Lower lobe of right lung (tissue), 2 donors: Measurements from ENCODE around the gene TBL1X. TPM values are rescaled to one million over a fixed set of nuclear protein-coding genes. Genes with fewer than 3 reads are reported as not detected.
A peak's percentile ranks its signal among the peaks of the same experiment; 100 is the strongest.

ENCODE experiments used
- ATAC-seq, 2 donors: fragments of 200-7000 bp; cut with Tn5 transposase; one replicate each; pipeline ENCODE4 v1.9.1; 2020 to 2022; ENCODE audit warnings: mild to moderate bottlenecking in 2 of 2, moderate library complexity in 2 of 2
- DNase-seq: peaks from one replicate; pipeline ENCODE4 v3.0.0-alpha.2; 2020
- H3K27ac ChIP-seq: fragments of 200-600 bp; one replicate; pipeline ENCODE4 v1.8.0; 2022
- H3K27me3 ChIP-seq: fragments of 200-600 bp; one replicate; pipeline ENCODE4 v1.8.0; 2022; ENCODE audit warnings: low read depth
- H3K36me3 ChIP-seq: fragments of 200-600 bp; one replicate; pipeline ENCODE4 v1.8.0; 2022; ENCODE audit warnings: mild to moderate bottlenecking
- H3K4me1 ChIP-seq: fragments of 200-600 bp; one replicate; pipeline ENCODE4 v1.8.0; 2022
- H3K4me3 ChIP-seq: fragments of 200-600 bp; one replicate; pipeline ENCODE4 v1.8.0; 2022; ENCODE audit warnings: mild to moderate bottlenecking
- H3K9me3 ChIP-seq: fragments of 200-600 bp; one replicate; pipeline ENCODE4 v1.8.0; 2022
- intact Hi-C: fragments of 100-400 bp; cut with DNase I; formaldehyde crosslinking; loops from one replicate; pipeline ENCODE4 v1.11.0; 2022
- total RNA-seq: library from RNA; stranded (reverse); fragmentation: NEBNext Ultra II Directional; extraction: Animal tissue kit (Norgen Biotek cat#: 25700); gene quantifications from one replicate; pipeline ENCODE4 v1.2.1, GENCODE V29; 2021
- TF ChIP-seq, protein P1 (sequence below): fragments of 200-600 bp; IDR thresholded peaks from one replicate; pipeline ENCODE4 v1.8.0; 2022; ENCODE audit warnings: antibody characterized with exemption, mild to moderate bottlenecking
- donor health status: DM: no; HTN: yes; CAD: no; lungs with severe emphysema.

Gene TBL1X
- total RNA-seq, 1 donor from 2014 or later: 21.4 TPM

GRCh38 chrX:9606971-9607370, 142.1 kb downstream of the TBL1X start:
- no peaks in the 10 kb centered on the region for H3K9me3 ChIP-seq
- ATAC-seq (no peak), DNase-seq (no peak)
- H3K27ac ChIP-seq: no peak overlapping the region
- H3K4me1 ChIP-seq: no peaks in the 10 kb centered on the region
- intact Hi-C loops: no loop called here
- no peaks in the 10 kb centered on the region for H3K27me3 ChIP-seq
- no peak overlapping the region for H3K4me3 ChIP-seq
- no peaks in the 10 kb centered on the region for H3K36me3 ChIP-seq
- TF ChIP-seq, protein P1, sequence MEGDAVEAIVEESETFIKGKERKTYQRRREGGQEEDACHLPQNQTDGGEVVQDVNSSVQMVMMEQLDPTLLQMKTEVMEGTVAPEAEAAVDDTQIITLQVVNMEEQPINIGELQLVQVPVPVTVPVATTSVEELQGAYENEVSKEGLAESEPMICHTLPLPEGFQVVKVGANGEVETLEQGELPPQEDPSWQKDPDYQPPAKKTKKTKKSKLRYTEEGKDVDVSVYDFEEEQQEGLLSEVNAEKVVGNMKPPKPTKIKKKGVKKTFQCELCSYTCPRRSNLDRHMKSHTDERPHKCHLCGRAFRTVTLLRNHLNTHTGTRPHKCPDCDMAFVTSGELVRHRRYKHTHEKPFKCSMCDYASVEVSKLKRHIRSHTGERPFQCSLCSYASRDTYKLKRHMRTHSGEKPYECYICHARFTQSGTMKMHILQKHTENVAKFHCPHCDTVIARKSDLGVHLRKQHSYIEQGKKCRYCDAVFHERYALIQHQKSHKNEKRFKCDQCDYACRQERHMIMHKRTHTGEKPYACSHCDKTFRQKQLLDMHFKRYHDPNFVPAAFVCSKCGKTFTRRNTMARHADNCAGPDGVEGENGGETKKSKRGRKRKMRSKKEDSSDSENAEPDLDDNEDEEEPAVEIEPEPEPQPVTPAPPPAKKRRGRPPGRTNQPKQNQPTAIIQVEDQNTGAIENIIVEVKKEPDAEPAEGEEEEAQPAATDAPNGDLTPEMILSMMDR: no peak

DNA sequence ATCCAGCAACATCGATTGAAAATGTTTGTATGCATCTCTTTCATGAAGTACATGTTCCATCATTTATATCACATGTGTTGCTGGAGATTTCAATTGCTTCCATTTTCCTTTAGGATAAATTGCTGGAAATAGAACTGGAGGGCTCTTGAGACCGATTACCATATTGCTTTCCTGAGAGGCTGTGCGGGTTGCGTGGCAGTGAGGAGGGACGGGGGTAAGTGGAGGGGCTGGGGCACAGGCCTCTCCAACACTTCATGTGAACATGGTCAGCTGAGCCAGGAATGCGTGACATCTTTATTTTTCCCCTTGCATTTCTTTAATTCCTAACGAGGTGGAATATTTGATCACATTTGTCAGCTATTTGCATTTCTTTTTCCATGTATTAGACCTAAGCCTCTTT, 144.6 kb downstream of the TBL1X start:
- Histone ChIP-seq H3K36me3 (no peaks in the 10 kb centered on the region), H3K4me1 (no peaks in the 10 kb centered on the region), H3K27ac (no peak overlapping the region), H3K9me3 (no peaks in the 10 kb centered on the region), H3K27me3 (no peaks in the 10 kb centered on the region), H3K4me3 (no peak overlapping the region)
- TF ChIP-seq, protein P1: no peak
- intact Hi-C loops: no loop called here
- peak in 1 of 2 donors; percentile 75 for ATAC-seq
- DNase-seq: no peak

DNA sequence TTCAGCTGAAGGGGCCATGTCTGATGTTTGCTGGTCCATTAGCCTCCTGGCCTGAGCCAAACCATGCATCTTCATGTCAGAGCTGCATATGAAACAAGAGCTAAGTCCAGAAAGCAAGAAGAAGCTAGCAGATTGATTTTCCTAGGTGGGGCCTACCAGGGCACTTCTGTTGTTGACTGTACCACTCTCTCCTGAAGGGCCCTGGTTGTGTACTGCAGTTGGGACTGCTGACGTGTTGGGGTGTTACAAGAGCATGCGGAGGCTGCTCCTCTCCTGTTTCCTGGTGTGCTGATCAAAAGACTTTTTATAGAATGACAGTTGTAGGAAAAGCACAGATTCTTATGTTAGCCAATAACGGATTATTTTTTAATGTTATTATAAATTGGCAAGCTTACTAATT, 145.1 kb downstream of the TBL1X start:
- intact Hi-C loops: no loop called here
- Histone ChIP-seq H3K9me3 (no peaks in the 10 kb centered on the region), H3K4me1 (no peaks in the 10 kb centered on the region), H3K27me3 (no peaks in the 10 kb centered on the region), H3K4me3 (no peak overlapping the region), H3K36me3 (no peaks in the 10 kb centered on the region), H3K27ac (no peak overlapping the region)
- TF ChIP-seq, protein P1: no peak
- ATAC-seq (peak; percentile 75 to 96), DNase-seq (no peak)

GRCh38 chrX:9610771-9611392, 146.0 kb downstream of the TBL1X start:
- no peak overlapping the region for H3K4me3 ChIP-seq
- no peaks in the 10 kb centered on the region for H3K9me3 ChIP-seq
- H3K27ac ChIP-seq: no peak overlapping the region
- TF ChIP-seq, protein P1: no peak
- no peaks in the 10 kb centered on the region for H3K27me3 ChIP-seq
- DNase-seq (no peak), ATAC-seq (peak in 1 of 2 donors; percentile 20)
- no peaks in the 10 kb centered on the region for H3K4me1 ChIP-seq
- intact Hi-C loops: no loop called here
- H3K36me3 ChIP-seq: no peaks in the 10 kb centered on the region

DNA sequence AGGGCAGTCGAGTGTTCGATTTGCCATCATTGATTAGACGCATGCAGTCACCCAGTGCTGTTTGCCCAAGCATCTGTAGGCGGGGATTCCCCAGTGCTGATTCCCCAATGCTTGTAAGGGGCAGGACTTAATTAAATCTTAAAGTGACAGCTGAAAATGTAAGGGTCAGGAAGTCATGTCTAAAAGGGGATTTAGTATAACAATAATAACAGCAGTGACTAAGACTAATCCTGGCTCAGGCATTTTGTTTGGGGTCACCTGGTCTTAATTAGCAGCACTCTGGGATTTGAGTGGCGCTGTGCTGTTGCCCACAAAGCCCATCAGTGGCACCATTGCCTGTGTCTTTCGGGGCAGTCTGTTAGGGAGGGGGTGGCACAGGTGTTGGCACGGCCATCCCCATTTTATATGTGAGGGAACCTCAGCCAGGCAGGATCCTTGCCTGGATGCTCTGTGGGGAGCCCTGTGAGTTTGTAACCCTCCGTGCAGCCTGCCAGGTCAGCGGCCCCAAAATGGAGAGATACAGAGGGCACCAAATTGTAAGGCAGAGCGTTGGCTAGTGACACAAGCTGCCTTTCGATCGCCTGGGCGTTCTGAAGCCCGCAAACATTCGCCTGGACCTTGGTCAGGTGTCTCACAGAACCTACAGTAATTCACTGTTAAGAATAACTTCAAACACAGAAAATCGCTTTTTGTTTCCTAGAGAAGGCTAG, 146.7 kb downstream of the TBL1X start:
- Histone ChIP-seq H3K27me3 (no peaks in the 10 kb centered on the region), H3K36me3 (no peaks in the 10 kb centered on the region), H3K4me3 (no peak overlapping the region), H3K4me1 (no peaks in the 10 kb centered on the region), H3K27ac (no peak overlapping the region), H3K9me3 (no peaks in the 10 kb centered on the region)
- TF ChIP-seq, protein P1: no peak
- intact Hi-C loops: no loop called here
- DNase-seq (no peak), ATAC-seq (no peak)
